Stimulated activated CD4-positive, alpha-beta T cell treated with anti-CD3 and anti-CD28 coated beads, Interleukin-4, amount 100 ng/mL, for 4 hours (primary cell): ENCODE results near the gene TST.

ENCODE experiments used
- DNase-seq, 2 experiments: peaks; one replicate each; pipeline ENCODE4 v3.0.0-alpha.2; 2020

Gene TST

DNA sequence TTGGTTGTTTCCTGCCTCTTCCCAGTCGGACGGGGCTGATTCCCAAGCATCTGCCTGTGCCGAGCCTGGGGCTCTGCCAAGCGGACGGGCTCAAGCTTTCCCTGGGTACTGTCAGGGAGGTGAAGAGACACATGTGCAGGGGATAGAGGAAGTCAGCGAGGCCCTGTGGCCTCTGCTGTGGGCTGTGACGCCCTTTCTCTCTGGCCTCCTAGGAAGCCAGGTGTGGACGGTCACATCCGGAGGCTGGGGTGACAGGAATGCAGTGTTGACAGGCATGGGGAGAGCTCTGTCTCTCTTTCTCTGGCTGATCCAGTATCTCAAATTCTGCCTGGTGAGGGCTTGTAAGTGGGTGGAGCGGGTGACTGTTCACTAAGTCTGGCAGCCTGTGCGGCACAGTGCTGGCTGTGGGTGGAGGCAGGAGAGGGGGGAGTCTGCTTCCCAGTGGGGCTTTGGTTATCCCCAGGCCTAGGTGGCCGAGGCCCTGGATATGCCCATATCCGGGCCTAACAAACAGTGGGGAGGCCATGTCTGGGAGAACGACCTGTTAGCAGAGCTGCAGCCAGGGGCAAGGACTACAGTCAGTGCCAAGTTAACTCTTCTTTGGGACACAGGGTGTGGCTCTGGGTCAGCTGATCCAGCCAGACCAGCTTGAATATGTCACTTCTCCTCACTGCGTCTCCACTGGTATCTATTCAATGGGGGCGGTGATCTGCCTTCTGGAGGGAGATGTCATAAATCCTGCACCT, 34.2 kb upstream of the TST start:
- no peak for DNase-seq

DNA sequence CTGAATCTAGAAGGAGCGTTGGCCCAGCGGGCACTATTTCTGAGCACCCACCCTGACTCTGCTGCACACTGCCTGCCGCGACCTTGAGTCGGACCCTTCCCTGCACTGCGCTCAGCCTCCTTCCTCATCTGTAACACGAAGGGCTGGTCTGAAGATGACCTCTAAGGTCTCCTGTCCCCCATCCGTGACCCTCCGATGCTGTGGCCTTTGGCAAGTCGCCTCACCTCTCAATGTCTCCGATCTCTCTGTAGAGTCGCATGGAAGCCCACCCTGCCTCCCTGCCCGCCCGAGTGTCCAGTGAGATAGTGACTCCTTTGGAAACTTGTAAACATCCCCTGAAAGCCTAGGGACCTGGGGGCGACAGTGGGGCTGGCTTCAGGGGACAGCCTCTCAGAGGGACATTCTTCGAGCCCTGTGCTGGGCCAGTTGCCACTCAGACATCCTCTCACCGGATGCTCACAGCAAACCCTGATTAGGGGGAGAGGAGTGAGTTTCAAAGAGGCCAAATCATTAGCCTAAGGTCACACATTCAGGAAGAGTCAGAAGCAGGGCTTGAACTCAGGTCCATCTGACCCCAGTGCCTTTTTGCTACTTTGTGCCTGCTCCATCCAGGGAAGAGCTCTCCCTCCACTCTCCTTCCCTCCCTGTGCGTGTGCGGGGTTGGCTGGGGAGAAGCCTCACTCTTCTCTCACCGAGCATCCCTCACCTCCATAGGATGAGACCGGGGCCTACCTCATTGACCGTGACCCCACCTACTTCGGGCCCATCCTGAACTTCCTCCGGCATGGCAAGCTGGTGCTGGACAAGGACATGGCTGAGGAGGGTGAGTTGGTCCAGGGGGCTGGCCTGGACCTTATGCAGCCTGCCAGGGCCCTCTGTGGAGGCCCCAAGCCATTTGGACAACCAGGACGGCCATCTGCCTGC, 33.4 kb upstream of the TST start:
- DNase-seq, result no peak

DNA sequence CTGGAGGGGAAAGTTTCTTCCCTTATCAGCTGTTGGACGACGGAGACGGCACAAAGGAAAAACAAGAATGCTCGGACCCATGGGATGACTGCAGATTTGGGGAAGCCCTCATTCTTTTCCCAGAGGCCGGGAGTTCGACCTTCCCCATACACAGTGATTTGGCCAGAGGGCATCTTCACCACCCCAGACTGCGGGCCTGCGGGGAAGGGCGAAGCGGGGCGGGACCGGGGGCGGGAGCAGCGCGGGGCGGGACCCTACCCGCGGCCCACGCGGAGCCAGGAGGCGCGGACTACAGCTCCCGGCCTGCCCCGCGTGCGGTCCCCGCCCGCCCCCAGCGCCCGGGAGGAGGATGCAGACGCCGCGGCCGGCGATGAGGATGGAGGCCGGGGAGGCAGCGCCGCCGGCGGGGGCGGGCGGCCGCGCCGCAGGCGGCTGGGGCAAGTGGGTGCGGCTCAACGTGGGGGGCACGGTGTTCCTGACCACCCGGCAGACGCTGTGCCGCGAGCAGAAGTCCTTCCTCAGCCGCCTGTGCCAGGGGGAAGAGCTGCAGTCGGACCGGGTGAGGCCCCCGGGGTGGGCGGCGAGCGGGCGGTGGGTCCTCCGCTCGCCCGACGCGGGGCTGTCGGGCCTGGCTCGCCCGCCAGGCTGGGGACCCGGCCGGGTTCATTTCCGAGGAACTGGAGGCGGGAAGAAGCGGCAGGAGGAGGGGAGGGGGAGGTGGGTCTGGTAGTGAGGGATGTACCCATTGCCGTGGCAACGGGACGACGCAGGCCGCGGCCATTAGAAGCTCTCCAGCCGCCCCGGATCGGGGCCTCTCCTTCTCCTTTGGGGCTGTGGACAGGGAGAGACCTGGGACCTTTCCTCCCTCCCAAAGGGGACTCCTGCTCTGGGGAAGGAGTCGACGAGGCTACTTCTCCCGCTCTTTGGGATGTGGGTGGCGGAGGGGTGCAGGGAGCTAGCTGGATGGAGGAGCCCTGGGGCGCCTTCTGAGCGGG, 32.4 kb upstream of the TST start, which contains the start of gene KCTD17:
Gene KCTD17 (plus strand): TSS at position 352 of the 995 bp plus-strand sequence. CDS start 19 bp downstream, at position 371.
- peak; percentile 75 to 82 for DNase-seq

DNA sequence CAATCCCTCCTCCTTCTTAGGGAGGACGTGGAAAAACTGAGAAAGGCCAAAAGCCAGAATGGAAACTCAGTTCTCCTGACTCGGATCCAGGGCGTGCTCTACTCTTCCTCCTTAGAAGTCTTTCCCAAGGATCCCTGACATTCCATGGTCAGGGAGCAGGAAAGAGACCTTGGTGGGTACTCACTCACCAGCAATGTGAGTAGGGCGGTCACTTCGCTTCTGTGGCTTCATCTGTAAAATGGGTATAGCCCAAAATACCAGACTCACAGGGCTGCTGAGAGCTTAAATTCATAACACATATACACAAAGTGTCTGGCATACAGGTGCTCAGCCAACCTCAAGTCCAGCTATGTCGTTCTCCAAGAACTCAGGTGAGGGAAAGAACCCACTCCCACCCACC, 31.7 kb upstream of the TST start:
- no peak for DNase-seq

GRCh38 chr22:37049224-37049623, 30.0 kb upstream of the TST start:
- DNase-seq, result no peak

GRCh38 chr22:37048133-37048532, 28.9 kb upstream of the TST start:
- DNase-seq, result no peak

- DNase-seq, result no peak
Observed at GRCh38 chr22:37047006-37047405, 27.8 kb upstream of the TST start.

- DNase-seq, result no peak
Observed at GRCh38 chr22:37046589-37046988, 27.3 kb upstream of the TST start.

- no peak for DNase-seq
Observed at GRCh38 chr22:37045958-37046357, 26.7 kb upstream of the TST start.

DNA sequence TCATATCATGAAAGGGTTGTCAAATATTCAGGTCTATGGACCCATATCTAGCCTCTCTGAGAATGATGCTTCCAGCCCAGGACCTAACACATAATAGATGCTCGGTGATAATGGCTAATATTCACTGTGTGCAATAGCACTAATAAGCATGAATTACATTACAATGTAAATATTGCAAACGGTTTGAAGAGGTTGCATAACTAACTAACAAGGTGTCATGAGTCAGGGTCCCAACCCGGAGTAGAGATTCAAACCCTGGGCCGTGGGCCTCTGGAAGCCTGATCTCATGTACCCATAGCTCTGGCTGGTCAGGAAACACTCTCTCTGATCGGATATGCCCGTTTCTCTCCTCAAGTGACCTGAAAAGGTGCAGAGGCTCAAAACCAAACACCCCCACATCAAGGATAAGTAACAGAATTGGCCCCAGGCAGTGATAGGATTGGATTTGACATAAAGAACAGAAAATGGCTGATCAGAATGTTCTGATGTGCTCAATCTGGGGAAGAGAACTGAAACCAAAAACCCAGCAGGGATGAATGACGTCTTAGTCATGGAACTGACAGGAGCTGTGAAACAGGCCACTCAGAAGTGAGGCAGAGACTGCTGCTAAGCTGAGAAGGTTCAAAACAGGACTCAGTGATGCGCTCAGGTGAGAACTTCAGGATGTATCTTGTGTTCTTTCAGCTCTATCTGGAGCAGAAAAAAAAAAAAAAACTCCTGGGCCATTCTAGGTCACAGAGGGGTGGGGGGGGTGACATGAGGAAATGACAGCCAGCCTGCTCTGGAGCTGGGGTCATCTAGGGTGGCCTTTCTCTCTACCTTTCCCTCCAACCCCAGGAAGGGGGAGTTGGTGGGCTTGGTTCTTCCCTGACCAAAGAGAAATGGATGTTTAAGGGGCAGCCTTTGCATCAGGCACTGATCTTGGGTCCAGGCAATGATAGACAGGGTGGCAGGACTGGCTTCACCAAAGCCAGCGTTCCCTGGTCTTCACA, 25.7 kb upstream of the TST start:
- DNase-seq, result no peak

GRCh38 chr22:37043828-37044538, 24.7 kb upstream of the TST start:
- DNase-seq, result peak; percentile 28 to 50

- no peak for DNase-seq
Observed at GRCh38 chr22:37043209-37043827, 24.1 kb upstream of the TST start.

DNA sequence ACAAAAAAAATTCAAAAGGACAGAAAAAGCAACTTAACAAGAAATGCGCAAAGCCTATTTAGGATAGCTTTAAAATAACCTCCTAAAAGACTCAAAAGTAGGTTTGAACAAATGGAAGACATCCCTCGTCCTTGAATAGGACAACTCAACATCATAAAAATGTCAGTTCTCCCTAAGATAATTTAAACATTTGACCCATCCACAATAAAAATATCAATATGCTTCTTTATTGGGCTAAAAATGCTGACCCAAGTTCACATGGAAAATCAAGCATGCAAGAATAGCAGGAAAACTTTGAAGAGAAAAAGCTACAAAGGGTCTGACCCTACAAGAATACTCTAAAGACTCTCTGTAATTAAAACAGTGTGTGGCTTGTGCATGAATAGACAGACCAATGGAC, 20.2 kb upstream of the TST start:
- no peak for DNase-seq

- no peak for DNase-seq
Observed at GRCh38 chr22:37037669-37038068, 18.4 kb upstream of the TST start.

- DNase-seq, result no peak
Observed at GRCh38 chr22:37036655-37037377, 17.6 kb upstream of the TST start.

DNA sequence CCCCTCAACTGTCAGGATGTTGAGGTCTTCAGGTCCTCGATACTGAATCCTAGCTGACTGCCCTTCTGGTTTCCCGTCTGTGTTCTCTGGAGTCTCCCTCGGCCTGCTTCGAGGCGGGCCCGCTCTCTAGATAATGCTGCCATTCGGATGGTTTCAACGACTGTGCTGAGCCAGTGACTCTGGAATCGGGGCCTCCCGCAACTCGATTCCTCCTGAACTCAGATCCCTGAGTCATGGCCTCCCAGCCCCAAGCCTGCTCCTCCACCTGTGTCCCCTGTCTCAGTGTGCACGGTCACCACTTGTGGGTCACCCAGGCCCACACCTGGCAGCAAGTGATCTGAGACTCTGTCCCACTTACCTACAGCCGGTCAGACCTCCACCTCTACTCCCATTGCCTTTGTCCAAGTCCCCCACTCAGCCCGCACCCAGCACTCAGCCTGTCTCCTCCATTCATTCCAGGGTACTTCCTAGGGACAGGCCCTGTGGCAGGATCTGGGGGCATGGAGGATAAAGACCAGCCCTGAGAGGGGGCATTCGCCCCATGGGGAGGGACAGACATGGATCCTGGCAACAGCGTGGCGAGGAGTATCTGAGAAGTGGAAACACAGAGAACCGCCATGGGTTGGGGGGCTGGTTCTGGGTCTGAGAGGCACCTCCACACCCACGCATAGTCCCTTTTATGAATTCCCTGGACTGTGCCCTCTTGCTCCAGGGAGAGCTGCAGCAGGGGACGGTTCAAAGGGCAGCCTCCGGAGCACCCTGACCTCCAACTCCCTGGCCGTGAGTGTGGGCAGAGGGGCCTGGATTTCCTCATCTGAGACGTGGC, 14.6 kb upstream of the TST start:
- no peak for DNase-seq

DNA sequence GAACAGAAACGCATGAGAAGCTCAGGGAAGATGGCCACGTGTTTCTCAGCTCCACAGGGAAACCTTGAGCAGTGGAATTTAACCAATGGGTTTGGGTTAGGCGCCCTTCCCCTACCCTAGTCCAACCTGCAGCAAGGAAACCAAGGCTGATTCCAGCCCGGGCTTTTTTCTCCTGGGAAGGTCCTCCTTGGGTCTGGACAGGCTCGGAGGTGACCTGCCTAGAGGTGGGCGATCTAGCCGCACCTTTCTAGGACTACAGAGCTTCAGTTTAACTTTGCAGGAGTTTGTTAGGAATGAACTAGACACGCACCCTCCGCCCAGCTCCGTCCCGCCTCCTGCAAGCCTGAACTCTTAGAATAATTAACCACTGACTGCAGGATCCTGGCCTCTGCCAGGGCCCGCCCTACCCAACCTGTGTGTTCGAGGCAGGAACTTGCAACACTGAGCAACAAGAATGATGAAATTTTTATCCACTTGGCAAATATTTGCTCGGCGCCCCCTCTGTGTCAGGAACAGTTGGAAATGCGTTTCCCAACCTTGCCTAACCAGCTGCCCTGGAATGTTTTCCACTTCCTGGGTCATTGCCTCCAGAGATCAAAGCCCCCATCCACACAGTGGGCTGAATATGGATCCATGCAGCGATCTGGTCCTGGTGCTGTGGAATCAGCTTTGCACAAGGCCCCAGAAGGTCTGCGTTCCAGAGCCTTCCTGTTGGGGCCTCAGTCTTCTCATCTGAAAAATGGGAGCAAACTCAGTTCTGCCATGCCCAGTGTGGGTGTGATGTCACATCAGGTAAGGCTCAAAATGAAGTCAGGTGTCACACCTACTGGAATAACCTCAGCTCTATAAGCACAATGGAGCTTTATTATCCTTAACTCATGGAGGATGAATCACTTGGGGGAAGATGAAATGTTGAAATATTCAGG, 13.6 kb upstream of the TST start:
- DNase-seq, result no peak
